ENCODE results near the gene ZNF43. TPM values are rescaled to one million over a fixed set of nuclear protein-coding genes. Genes with fewer than 3 reads are reported as not detected.

ZNF43 gene
- total and polyA plus RNA-seq, 2 of the 13 experiments (the other 11 are each of a cell fraction or from before 2014, with no cell fraction given), result 2.9 to 8.5 TPM

- TF ChIP-seq MNT (IDR thresholded peaks at IDR 0.05) (no peak), CERS6 (CRISPR knock-in tag; IDR thresholded peaks at IDR 0.05) (no peak), KLF13 (CRISPR knock-in tag; IDR thresholded peaks at IDR 0.05) (no peak), BRF2 (CRISPR knock-in tag; IDR thresholded peaks at IDR 0.05) (no peak), ZUFSP (CRISPR knock-in tag; IDR thresholded peaks at IDR 0.05; ENCODE audit: borderline replicate concordance) (no peak), CREB1 (IDR thresholded peaks at IDR 0.05) (no peak), CREB1 (CRISPR knock-in tag; IDR thresholded peaks at IDR 0.05) (no peak), GATAD1 (CRISPR knock-in tag; IDR thresholded peaks at IDR 0.05) (peak; percentile 47), UBTF (CRISPR knock-in tag; IDR thresholded peaks at IDR 0.05) (peak; percentile 66; the same call in 1 of the 2 replicates), PHB2 (IDR thresholded peaks at IDR 0.05; ENCODE audit: partially characterized antibody) (no peak), ZSCAN30 (CRISPR knock-in tag; IDR thresholded peaks at IDR 0.05) (no peak), ZNF703 (CRISPR knock-in tag; IDR thresholded peaks at IDR 0.05; ENCODE audit: borderline replicate concordance) (no peak), NFE2 (CRISPR knock-in tag; IDR thresholded peaks at IDR 0.05) (no peak), KDM5B (CRISPR knock-in tag; IDR thresholded peaks at IDR 0.05; ENCODE audit: borderline replicate concordance) (peak; percentile 56; the same call in 1 of the 2 replicates), MAF1 (CRISPR knock-in tag; IDR thresholded peaks at IDR 0.05; ENCODE audit: borderline replicate concordance) (no peak), ZNF761 (CRISPR knock-in tag; conservative IDR thresholded peaks at IDR 0.05) (no peak), NBN (conservative IDR thresholded peaks at IDR 0.05) (no peak), ZNF616 (CRISPR knock-in tag; IDR thresholded peaks at IDR 0.05; ENCODE audit: low read depth) (no peak), HNRNPUL1 (IDR thresholded peaks at IDR 0.05; ENCODE audit: low read depth, low read length) (no peak), GPBP1L1 (CRISPR knock-in tag; IDR thresholded peaks at IDR 0.05) (no peak)
These were observed 68.7 kb downstream of the ZNF43 start, which contains the start of gene ZNF100 (continued) for GRCh38 chr19:21767065-21767800.
